NCI-H524 (cell line): Measurements from ENCODE around the gene CD300H.

Experiments
- DNase-seq, 2 experiments: peaks; one replicate each; lab custom pipeline; 2025; lab: John Stamatoyannopoulos, UW

The CD300H gene

GRCh38 chr17:74549343-74549742 lies 18.0 kb downstream of the CD300H start:
- DNase-seq = no peak

- DNase-seq = no peak
These were observed 19.6 kb downstream of the CD300H start for GRCh38 chr17:74547736-74548135.

- DNase-seq = no peak
These were observed 20.0 kb downstream of the CD300H start for GRCh38 chr17:74547264-74547663.

- DNase-seq = no peak
These were observed 20.7 kb downstream of the CD300H start for GRCh38 chr17:74546586-74546985.

- DNase-seq = no peak
These were observed 21.5 kb downstream of the CD300H start, which contains the start of gene CD300C for GRCh38 chr17:74545843-74546230. CD300C (minus strand) TSS chr17:74546115; CDS start chr17:74545782, 333 bp downstream.

- DNase-seq = no peak
These were observed 22.1 kb downstream of the CD300H start for GRCh38 chr17:74544991-74545842.

GRCh38 chr17:74543891-74544760 lies 23.2 kb downstream of the CD300H start:
- DNase-seq = no peak

- DNase-seq = peak in 1 of 2 experiments; percentile 19
These were observed 23.9 kb downstream of the CD300H start for GRCh38 chr17:74543406-74543805.

- no peak for DNase-seq
These were observed 24.5 kb downstream of the CD300H start for GRCh38 chr17:74542727-74543383.

GRCh38 chr17:74542166-74542565 lies 25.1 kb downstream of the CD300H start:
- DNase-seq = no peak

GRCh38 chr17:74541176-74542111 lies 25.9 kb downstream of the CD300H start:
- no peak for DNase-seq

GRCh38 chr17:74539281-74539820 lies 28.0 kb downstream of the CD300H start:
- DNase-seq = no peak

- no peak for DNase-seq
These were observed 30.4 kb downstream of the CD300H start for GRCh38 chr17:74536890-74537289.

GRCh38 chr17:74532115-74532514 lies 35.2 kb downstream of the CD300H start:
- DNase-seq = no peak

GRCh38 chr17:74531231-74531761 lies 36.0 kb downstream of the CD300H start, which contains the start of gene CD300LB:
CD300LB (minus strand) TSS chr17:74531475; CDS start chr17:74531350, 125 bp downstream.
- DNase-seq = no peak

- no peak for DNase-seq
These were observed 36.5 kb downstream of the CD300H start for GRCh38 chr17:74530831-74531150.

- DNase-seq = no peak
These were observed 38.1 kb downstream of the CD300H start for GRCh38 chr17:74529243-74529642.

GRCh38 chr17:74528491-74529199 lies 38.7 kb downstream of the CD300H start:
- no peak for DNase-seq

GRCh38 chr17:74527756-74528155 lies 39.6 kb downstream of the CD300H start:
- DNase-seq = no peak

GRCh38 chr17:74527081-74527480 lies 40.2 kb downstream of the CD300H start:
- no peak for DNase-seq
